Measurements from ENCODE around the gene TERB2. TPM values are rescaled to one million over a fixed set of nuclear protein-coding genes. Genes with fewer than 3 reads are reported as not detected.
"Not testable (repeated sequence)": the region's sequence is repeated elsewhere in the genome, so short reads cannot be mapped to it uniquely, and the experiment has no call there.

Gene TERB2
- total and polyA plus RNA-seq, 9 donors: 0.21 TPM; not detected in 8

- Histone ChIP-seq H3K4me3 (ENCODE audit: low read length) (no peak overlapping the region), H3K27ac (ENCODE audit: low read length) (no peak overlapping the region), H3K4me1 (ENCODE audit: control insufficient read depth, insufficient read depth, low read length) (no peaks in the 10 kb centered on the region), H3K9me3 (replicated peaks; ENCODE audit: control insufficient read depth, low read depth, low read length) (no peaks in the 10 kb centered on the region), H3K36me3 (ENCODE audit: control insufficient read depth, insufficient read depth, low read length) (no peaks in the 10 kb centered on the region), H3K27me3 (ENCODE audit: control insufficient read depth, insufficient read depth, low read length) (no peaks in the 10 kb centered on the region)
- DNase-seq: no peak
- 83% methylated on average over 1 of the region's 2 CpGs for WGBS (ENCODE audit: insufficient coverage)
Observed at GRCh38 chr15:44999105-44999504, 42.6 kb downstream of the TERB2 start.

- not testable (repeated sequence) for H3K27me3 ChIP-seq (ENCODE audit: control insufficient read depth, insufficient read depth, low read length); H3K9me3 ChIP-seq (replicated peaks; ENCODE audit: control insufficient read depth, low read depth, low read length); DNase-seq; H3K36me3 ChIP-seq (ENCODE audit: control insufficient read depth, insufficient read depth, low read length); H3K4me3 ChIP-seq (ENCODE audit: low read length); H3K27ac ChIP-seq (ENCODE audit: low read length); H3K4me1 ChIP-seq (ENCODE audit: control insufficient read depth, insufficient read depth, low read length)
- 29% methylated on average over 1 of the region's 1 CpG for WGBS (ENCODE audit: insufficient coverage)
Observed at GRCh38 chr15:45001180-45001579, 44.7 kb downstream of the TERB2 start.

GRCh38 chr15:45003731-45004410 is 47.4 kb downstream of the TERB2 start:
- not testable (repeated sequence) for H3K36me3 ChIP-seq (ENCODE audit: control insufficient read depth, insufficient read depth, low read length); H3K27ac ChIP-seq (ENCODE audit: low read length); DNase-seq; H3K27me3 ChIP-seq (ENCODE audit: control insufficient read depth, insufficient read depth, low read length); H3K4me3 ChIP-seq (ENCODE audit: low read length); H3K9me3 ChIP-seq (replicated peaks; ENCODE audit: control insufficient read depth, low read depth, low read length); H3K4me1 ChIP-seq (ENCODE audit: control insufficient read depth, insufficient read depth, low read length)
- WGBS (ENCODE audit: insufficient coverage): no CpG with 5 or more reads among the region's 2 CpGs

GRCh38 chr15:45004590-45005175 is 48.2 kb downstream of the TERB2 start:
- not testable (repeated sequence) for H3K4me1 ChIP-seq (ENCODE audit: control insufficient read depth, insufficient read depth, low read length); DNase-seq; H3K9me3 ChIP-seq (replicated peaks; ENCODE audit: control insufficient read depth, low read depth, low read length); H3K27ac ChIP-seq (ENCODE audit: low read length); H3K36me3 ChIP-seq (ENCODE audit: control insufficient read depth, insufficient read depth, low read length); H3K27me3 ChIP-seq (ENCODE audit: control insufficient read depth, insufficient read depth, low read length); H3K4me3 ChIP-seq (ENCODE audit: low read length)
- 100% methylated on average over 1 of the region's 5 CpGs for WGBS (ENCODE audit: insufficient coverage)

- no peak for DNase-seq
- Histone ChIP-seq H3K36me3 (ENCODE audit: control insufficient read depth, insufficient read depth, low read length) (no peaks in the 10 kb centered on the region), H3K9me3 (replicated peaks; ENCODE audit: control insufficient read depth, low read depth, low read length) (peaks cover 3% of the 10 kb centered on the region), H3K27me3 (ENCODE audit: control insufficient read depth, insufficient read depth, low read length) (no peaks in the 10 kb centered on the region), H3K4me3 (ENCODE audit: low read length) (no peak overlapping the region), H3K27ac (ENCODE audit: low read length) (no peak overlapping the region), H3K4me1 (ENCODE audit: control insufficient read depth, insufficient read depth, low read length) (no peaks in the 10 kb centered on the region)
- WGBS (ENCODE audit: insufficient coverage): no CpG with 5 or more reads among the region's 2 CpGs
Observed at GRCh38 chr15:45009046-45009445, 52.6 kb downstream of the TERB2 start.

- H3K36me3 ChIP-seq (ENCODE audit: control insufficient read depth, insufficient read depth, low read length); H3K4me3 ChIP-seq (ENCODE audit: low read length); DNase-seq; H3K27ac ChIP-seq (ENCODE audit: low read length); H3K4me1 ChIP-seq (ENCODE audit: control insufficient read depth, insufficient read depth, low read length); H3K9me3 ChIP-seq (replicated peaks; ENCODE audit: control insufficient read depth, low read depth, low read length); H3K27me3 ChIP-seq (ENCODE audit: control insufficient read depth, insufficient read depth, low read length): not testable (repeated sequence)
- WGBS (ENCODE audit: insufficient coverage): no CpG with 5 or more reads among the region's 1 CpG
Observed at GRCh38 chr15:45015114-45015513, 58.6 kb downstream of the TERB2 start.

- not testable (repeated sequence) for H3K27ac ChIP-seq (ENCODE audit: low read length); H3K27me3 ChIP-seq (ENCODE audit: control insufficient read depth, insufficient read depth, low read length); DNase-seq; H3K36me3 ChIP-seq (ENCODE audit: control insufficient read depth, insufficient read depth, low read length); H3K9me3 ChIP-seq (replicated peaks; ENCODE audit: control insufficient read depth, low read depth, low read length); H3K4me3 ChIP-seq (ENCODE audit: low read length)
- 78% methylated on average over 9 of the region's 9 CpGs for WGBS (ENCODE audit: insufficient coverage)
- H3K4me1 ChIP-seq (ENCODE audit: control insufficient read depth, insufficient read depth, low read length): peaks cover 14% of the 10 kb centered on the region
Observed at GRCh38 chr15:45020222-45020900, 63.9 kb downstream of the TERB2 start.

GRCh38 chr15:45020901-45021259 is 64.4 kb downstream of the TERB2 start:
- WGBS (ENCODE audit: insufficient coverage): 94% methylated on average over 8 of the region's 9 CpGs
- H3K4me3 ChIP-seq (ENCODE audit: low read length); H3K27ac ChIP-seq (ENCODE audit: low read length); H3K36me3 ChIP-seq (ENCODE audit: control insufficient read depth, insufficient read depth, low read length); DNase-seq; H3K27me3 ChIP-seq (ENCODE audit: control insufficient read depth, insufficient read depth, low read length); H3K9me3 ChIP-seq (replicated peaks; ENCODE audit: control insufficient read depth, low read depth, low read length): not testable (repeated sequence)
- H3K4me1 ChIP-seq (ENCODE audit: control insufficient read depth, insufficient read depth, low read length): peaks cover 14% of the 10 kb centered on the region

GRCh38 chr15:45021348-45021747 is 64.9 kb downstream of the TERB2 start:
- H3K4me1 ChIP-seq (ENCODE audit: control insufficient read depth, insufficient read depth, low read length): peaks cover 14% of the 10 kb centered on the region
- no peak overlapping the region for H3K4me3 ChIP-seq (ENCODE audit: low read length)
- no peak overlapping the region for H3K27ac ChIP-seq (ENCODE audit: low read length)
- H3K9me3 ChIP-seq (replicated peaks; ENCODE audit: control insufficient read depth, low read depth, low read length): no peaks in the 10 kb centered on the region
- DNase-seq: no peak
- H3K27me3 ChIP-seq (ENCODE audit: control insufficient read depth, insufficient read depth, low read length): no peaks in the 10 kb centered on the region
- H3K36me3 ChIP-seq (ENCODE audit: control insufficient read depth, insufficient read depth, low read length): no peaks in the 10 kb centered on the region
- 97% methylated on average over 3 of the region's 6 CpGs for WGBS (ENCODE audit: insufficient coverage)

- WGBS (ENCODE audit: insufficient coverage): under 1% methylated on average over 37 of the region's 48 CpGs
- Histone ChIP-seq H3K27me3 (ENCODE audit: control insufficient read depth, insufficient read depth, low read length) (no peaks in the 10 kb centered on the region), H3K4me1 (ENCODE audit: control insufficient read depth, insufficient read depth, low read length) (peaks cover 14% of the 10 kb centered on the region), H3K4me3 (ENCODE audit: low read length) (peak within 1 kb of the TSS; percentile 66), H3K27ac (ENCODE audit: low read length) (peak within 1 kb of the TSS; percentile 71), H3K36me3 (ENCODE audit: control insufficient read depth, insufficient read depth, low read length) (no peaks in the 10 kb centered on the region), H3K9me3 (replicated peaks; ENCODE audit: control insufficient read depth, low read depth, low read length) (no peaks in the 10 kb centered on the region)
- peak; percentile 94 for DNase-seq
Observed at GRCh38 chr15:45022871-45023658, 66.6 kb downstream of the TERB2 start, which contains the start of gene SORD. SORD (plus strand) TSS chr15:45023195; CDS start chr15:45023284, 89 bp downstream.

Data from muscle of leg (tissue), 11 donors.